Transverse colon (tissue), 3 donors: ENCODE results near the gene CCDC69.

Experiments
- CTCF ChIP-seq, 5 experiments: fragments of 200-600 bp in 3 of 5; fragments of 450-650 bp in 2 of 5; sonication (generic) in 3 of 5; IDR thresholded peaks; 1 replicate in 2 of 5; 2 replicates in 3 of 5; pipeline ENCODE4 v1.5.1; 2016 to 2017; ENCODE audit warnings: antibody characterized with exemption in 5 of 5, inconsistent platforms in 3 of 5, mild to moderate bottlenecking in 2 of 5, moderate library complexity in 1 of 5
- POLR2A ChIP-seq: fragments of 450-650 bp; IDR thresholded peaks from one replicate; pipeline ENCODE4 v1.6.1; 2016; ENCODE audit warnings: antibody characterized with exemption, mild to moderate bottlenecking, moderate library complexity

- peak; percentile 54 to 93 (median 67) for TF ChIP-seq CTCF (IDR thresholded peaks at IDR 0.05)
- TF ChIP-seq POLR2A: no peak
These were observed 15.5 kb upstream of the CCDC69 start for GRCh38 chr5:151239237-151239861.
